AG08395 (cell line): ENCODE results near the gene ADIRF.
"Not testable (repeated sequence)": the region's sequence is repeated elsewhere in the genome, so short reads cannot be mapped to it uniquely, and the experiment has no call there.

Source experiments
- DNase-seq: peaks from one replicate; pipeline ENCODE4 v3.0.0; 2012; ENCODE audit warnings: mixed read lengths, low spot score

Gene ADIRF

DNA sequence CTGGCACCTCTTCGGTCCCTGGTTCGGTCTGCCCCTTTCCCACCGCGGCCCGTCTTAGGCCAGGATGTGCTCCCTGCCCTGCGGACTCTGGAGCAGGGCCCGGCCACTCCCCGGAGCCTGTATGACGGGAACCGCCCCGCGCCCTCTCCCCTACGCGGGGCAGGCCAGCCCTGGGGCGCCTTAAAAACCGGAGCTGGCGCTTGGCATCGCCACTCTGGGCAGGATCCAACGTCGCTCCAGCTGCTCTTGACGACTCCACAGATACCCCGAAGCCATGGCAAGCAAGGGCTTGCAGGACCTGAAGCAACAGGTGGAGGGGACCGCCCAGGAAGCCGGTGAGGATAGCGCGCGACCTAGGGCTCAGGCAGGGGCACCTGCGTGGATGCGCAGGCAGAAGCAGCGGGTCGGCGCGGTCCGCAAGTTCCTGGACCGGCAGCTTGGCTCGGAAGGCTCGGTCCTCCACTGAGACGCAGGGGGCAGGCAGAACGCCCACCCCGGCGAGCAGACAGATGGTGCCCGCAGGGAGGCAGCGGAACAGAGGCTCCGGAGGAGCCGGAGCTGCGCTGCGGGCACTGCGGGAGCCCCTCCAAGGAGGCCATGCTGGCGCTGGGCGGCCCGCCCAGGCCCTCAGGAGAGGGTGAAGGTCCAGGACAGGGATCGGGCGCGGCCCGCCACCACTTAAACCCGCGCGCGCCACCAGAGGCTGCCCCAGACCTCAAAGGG, at the start of gene ADIRF:
Gene ADIRF, plus strand, starts transcription at position 212 of the 723 bp plus-strand sequence. Its CDS starts 63 bp downstream, at position 275.
- peak; percentile 52 for DNase-seq

- DNase-seq = no peak
Measured at GRCh38 chr10:86922553-86922961, 45.7 kb upstream of the ADIRF start.

GRCh38 chr10:86929468-86930380, 38.6 kb upstream of the ADIRF start:
- no peak for DNase-seq

DNA sequence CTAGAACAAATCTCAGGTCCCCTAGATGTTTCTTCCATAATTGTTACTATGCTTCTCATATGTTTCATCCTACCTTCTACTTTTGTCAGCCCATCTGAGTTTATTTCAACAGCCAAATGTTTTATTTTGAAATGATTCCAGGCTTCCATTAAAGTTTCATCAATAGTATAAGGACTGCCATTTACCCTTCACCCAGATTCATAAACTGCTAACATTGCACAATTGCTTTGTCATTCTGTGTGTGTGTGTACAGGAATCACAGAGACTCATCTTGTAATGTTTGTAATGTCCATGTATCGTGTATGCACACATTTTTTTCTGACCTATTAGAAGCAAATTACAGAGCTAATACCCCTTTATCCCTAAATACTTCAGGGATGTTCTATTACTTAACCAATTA, 36.4 kb upstream of the ADIRF start:
- DNase-seq = peak; percentile 25

DNA sequence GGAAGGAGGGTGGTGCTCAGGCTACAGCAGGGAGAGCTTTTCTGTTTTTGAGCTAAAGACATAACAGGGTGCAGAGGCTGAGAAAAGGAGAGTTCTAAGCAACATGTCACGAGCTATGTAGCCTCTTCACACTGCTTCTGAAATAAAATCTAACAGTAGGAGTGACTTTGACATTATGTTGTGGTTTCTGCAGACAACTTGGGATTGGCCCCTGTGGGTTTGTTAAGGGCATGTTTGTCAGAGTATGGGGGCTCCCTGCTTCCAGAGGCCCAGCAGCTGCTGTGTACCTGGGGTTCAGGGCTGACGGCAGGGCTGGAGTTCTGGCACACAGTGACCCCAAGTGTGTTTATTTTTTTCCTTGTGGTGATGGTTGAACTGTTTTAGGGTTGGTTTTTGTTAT, 35.6 kb upstream of the ADIRF start:
- DNase-seq = no peak

- not testable (repeated sequence) for DNase-seq
Measured at GRCh38 chr10:86934162-86934711, 34.0 kb upstream of the ADIRF start.

DNA sequence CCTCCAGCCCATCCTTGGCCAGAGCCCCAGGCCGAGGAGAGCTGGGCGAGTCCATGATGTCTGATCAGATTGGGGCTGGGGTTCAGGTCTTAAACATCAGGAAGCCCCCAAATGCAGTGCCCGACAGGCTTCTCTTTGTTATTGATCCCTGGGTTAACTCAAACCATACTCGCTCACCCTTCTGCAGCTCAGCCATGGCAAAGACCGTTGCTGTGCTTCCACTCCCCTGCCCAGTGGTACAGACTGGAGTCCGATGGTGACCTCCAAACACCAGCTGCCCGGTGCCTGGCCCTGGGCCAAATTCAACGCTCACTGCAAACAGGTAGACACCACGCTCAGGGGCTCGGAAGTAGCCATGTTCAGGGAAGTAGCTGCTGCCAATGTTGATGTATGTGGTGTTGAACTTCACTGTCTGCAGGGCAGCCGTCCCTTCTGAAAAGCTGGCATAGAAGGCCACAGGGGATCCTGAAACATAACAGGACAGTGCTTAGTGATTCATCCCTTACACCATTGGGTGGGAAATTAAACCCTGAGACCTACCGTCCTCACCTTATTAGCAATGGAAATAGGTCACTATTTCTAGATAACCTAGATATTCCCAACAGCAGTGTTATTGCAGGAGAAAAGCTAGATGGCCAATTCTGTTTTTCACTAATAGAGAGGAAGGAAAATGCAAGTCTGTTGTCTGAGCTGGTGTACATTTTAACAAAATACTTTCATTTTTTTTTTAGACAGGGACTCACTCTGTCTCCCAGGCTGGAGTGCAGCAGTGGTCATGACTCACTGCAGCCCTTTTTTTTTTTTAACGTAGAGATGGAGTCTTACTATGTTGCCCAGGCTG, 31.4 kb upstream of the ADIRF start:
- peak; percentile 33 for DNase-seq

DNA sequence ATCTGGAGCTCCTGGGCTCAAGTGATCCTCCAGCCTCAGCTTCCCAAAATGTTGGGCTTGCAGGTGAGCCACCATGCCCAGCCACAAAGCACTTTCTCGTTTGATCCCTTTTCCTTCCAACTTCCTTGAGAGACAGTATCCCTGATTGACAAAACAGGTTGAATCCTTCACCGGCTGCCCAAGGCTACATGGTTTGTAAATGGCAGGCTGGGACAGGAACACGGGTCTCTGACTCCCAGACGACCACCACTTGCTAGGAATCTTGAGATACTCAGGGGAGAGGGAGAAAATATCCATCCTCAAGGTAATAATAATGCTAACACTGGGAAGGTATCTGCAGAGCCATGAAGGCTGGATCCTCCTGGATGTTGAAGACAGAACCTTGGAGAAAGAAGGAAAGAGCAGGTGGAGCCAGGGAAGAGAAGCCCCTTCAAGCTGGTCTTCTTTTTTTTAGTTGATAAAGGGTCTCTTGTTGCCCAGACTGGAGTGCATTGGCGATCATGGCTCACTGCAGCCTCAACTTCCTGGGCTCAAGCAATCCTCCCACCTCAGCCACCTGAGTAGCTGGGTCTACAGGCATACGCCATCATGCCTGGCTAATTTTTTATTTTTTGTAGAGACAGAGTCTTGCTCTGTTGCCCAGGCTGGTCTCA, 30.7 kb upstream of the ADIRF start:
- no peak for DNase-seq

GRCh38 chr10:86938260-86938659, 30.0 kb upstream of the ADIRF start:
- DNase-seq = no peak

DNA sequence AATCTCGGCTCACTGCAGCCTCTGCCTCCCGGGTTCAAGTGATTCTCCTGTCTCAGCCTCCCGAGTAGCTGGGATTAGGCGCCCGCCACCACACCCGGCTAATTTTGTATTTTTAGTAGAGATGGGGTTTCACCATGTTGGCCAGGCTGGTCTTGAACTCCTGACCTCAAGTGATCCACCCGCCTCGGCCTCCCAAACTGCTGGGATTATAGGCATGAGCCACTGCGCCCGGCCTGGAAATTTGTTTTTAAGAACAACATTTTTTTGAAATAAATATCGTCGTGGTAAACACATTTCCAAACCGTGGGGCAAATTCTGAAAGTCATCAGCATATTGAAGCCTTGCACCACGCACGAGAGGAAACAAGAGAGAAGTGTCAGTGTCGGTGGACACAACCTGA, 28.2 kb upstream of the ADIRF start:
- DNase-seq = not testable (repeated sequence)

DNA sequence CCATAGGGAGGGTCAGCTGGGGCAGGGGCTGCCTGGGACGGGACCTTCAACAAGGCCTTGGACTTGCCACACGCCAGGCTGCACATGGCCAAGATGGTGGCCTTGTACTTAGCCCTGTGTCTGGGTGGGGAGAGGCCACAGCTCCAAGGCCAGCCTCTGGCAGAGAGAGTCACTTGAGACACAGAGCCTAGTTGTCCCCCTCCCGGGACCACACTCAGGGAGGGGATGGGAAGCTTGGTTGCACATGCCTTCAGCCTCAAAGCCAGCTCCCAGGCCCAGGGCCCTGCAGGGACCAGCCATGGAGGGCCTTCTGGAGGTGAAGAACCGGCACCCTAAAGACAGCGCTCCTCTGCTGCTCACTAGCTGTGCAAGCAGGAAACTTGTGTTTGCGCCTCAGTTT, 27.6 kb upstream of the ADIRF start:
- no peak for DNase-seq

GRCh38 chr10:86941426-86941825, 26.9 kb upstream of the ADIRF start:
- DNase-seq = no peak

DNA sequence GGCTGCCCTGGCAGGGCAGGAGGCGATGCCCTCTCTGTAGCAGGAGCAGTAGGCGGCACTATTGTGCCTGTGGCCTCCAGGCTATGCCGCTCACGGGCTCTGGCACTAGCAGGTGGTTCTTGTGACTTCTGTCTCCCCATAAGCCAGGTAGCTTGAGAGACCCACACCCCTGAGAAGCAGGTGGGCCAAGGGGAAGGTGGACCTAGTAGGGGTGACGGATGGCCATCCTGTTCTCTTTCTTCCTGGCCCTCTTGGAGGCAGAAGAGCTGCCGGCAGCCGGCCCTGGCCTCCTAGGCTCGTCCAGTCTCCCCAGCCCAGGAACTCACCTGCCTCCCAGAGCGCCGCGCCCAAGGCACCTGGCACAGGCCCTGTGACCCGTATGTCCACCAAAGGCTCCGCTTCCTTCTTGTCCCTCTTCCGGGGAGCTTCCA, 26.3 kb upstream of the ADIRF start:
- DNase-seq = no peak

DNA sequence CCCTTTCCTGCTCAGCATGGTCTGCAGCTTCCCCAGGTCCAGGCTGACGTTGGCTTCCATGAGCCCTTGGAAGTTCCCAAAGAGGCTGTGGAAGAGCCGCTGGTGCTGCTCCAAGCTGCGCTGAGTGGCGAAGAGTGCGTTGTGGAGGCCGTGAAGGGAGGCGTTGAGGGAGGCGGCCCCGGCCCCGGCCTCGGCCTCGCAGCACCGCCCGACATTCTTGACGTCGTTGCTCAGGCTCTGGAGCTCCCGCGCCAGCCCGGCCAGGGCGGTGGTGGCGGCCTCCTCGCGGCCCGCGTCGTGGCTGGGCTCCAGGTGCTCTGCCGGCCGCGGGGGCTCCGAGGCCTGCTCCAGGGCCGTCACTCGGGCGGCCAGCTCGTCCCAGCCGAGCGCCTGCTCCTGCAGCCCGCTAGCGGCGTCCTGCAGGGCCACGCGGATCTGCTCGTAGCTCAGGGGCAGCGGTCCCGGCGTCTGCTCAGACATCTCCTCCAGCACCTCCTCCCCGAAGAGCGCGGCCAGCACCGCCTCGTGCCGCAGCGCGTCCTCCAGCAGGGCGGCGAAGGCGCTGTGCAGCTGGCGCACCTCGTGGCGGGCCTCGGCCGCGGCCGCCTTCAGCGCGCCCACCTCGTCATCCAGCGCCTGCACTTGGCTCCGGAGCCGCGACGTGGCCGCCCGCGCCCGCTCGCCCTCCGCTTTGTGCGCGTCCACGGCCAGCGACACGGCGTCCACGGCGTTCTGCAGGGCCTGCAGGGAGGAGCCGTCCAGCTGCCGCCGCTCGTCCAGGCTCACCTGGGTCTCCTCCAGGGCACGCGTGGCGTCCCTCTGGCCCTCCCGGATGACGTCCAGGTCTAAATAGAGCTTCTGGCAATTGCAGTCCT, 25.6 kb upstream of the ADIRF start:
- DNase-seq = no peak

GRCh38 chr10:86943316-86944030, 24.8 kb upstream of the ADIRF start:
- no peak for DNase-seq

DNA sequence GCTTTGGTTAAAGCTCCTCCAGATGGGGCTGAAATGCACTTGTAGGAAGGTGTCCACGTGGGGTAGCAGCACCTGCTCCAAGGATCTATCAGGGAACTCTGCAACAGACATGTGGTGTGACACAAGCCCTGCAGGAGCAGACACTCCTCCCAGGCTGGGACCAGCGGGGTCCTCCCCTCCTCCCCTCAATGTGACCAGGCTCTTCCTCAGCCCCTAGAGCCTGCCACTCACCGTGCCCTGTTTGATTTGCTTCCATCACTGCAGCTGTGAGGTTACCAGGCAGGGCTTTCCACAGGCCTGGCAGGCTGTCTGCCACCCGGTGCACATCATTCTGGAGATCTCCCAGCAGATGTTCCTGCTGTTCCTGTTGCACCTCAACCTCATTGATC, 24.3 kb upstream of the ADIRF start:
- DNase-seq = no peak

DNA sequence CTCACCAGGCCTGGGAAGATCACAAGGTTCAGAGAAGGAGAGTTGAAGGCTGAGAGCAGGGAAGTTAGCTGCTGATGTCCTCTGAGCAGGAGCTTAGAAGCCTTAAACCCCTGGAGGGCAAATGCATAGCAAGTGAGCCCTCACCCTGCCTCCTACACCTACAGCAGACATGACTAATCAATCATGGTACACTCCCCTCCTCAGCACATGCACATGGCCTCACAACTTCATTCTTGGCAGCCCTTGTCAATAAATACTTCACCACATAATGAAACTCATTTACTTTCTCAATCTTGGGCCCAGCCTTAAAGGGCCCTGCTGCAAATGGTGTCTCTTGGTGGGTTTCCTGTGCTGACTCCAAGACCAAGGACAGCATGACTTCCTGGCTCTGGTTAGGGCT, 23.8 kb upstream of the ADIRF start:
- no peak for DNase-seq

GRCh38 chr10:86944907-86945306, 23.4 kb upstream of the ADIRF start:
- no peak for DNase-seq

DNA sequence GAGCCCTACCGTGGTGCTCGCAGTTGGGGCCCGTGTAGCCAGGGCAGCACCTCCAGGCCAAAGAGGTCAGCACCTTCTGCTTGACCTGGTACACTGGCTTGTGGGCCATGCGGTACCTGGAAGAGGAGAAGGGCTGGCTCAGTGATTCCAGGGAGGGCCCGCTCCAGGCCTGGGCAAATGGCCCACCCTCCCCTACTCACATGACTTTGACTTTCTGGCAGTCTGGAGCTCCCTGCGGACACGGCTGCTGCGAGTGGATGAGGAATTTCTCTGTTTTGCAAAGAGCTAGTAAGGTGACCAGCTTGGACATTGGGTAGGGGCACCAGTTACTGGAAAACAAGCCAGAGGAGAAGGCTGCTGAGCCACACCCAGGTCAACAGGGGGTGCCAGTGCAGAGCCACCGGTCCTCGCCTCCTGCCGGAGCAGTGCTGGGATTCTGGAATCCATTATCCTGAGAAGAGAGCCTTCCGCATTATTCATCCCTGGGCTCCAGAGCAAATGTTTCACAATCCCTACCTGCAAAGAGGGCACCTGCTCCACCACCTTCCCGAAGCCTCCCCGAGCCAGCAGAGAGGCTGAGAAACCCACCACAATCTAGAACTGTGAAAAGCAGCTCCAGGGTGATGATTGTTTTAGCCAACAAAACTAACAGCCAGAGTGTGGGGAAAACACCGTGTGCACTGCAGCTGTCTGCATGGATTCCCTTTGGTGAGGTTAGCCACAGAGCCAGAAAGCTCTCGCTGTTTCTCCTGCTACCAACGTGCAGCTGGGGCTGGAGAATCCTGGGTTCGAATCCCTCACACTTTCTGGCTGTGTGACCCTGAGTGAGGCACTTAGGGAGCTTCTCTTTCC, 22.7 kb upstream of the ADIRF start:
- peak; percentile 66 for DNase-seq
